ENCODE results near the gene GABRG3.

- TF ChIP-seq EZH2 (IDR thresholded peaks at IDR 0.05; ENCODE audit: borderline replicate concordance): no peak
- no peak for TF ChIP-seq CTCF (IDR thresholded peaks at IDR 0.05; ENCODE audit: poor library complexity)
- no peak for TF ChIP-seq EZH2phosphoT487 (IDR thresholded peaks at IDR 0.05; ENCODE audit: low read depth, severe bottlenecking, unreplicated experiment)
These were observed 464 bp downstream of the GABRG3 start for GRCh38 chr15:26971271-26972018.
